ENCODE results near the gene OR2L13.

Gene OR2L13

GRCh38 chr1:248094884-248095283, at the start of gene OR2L13:
Gene OR2L13, plus strand, starts transcription at chr1:248095184. Its CDS starts 4,192 bp downstream, at chr1:248099376.
- DNase-seq (ENCODE audit: low spot score): no peak
- no peak for TF ChIP-seq CTCF (IDR thresholded peaks at IDR 0.05; ENCODE audit: extremely low read depth, missing control alignments)

- TF ChIP-seq CTCF (IDR thresholded peaks at IDR 0.05; ENCODE audit: extremely low read depth, missing control alignments): no peak
- no peak for DNase-seq (ENCODE audit: low spot score)
Observed at GRCh38 chr1:248045209-248045608, 49.8 kb upstream of the OR2L13 start.

- TF ChIP-seq CTCF (IDR thresholded peaks at IDR 0.05; ENCODE audit: extremely low read depth, missing control alignments): no peak
Observed at GRCh38 chr1:248046536-248046935, 48.4 kb upstream of the OR2L13 start, which contains the start of gene OR2L3. Gene OR2L3, plus strand, starts transcription at chr1:248046836. Its CDS starts 13,846 bp downstream, at chr1:248060682.

GRCh38 chr1:248047008-248047407, 48.0 kb upstream of the OR2L13 start:
- no peak for TF ChIP-seq CTCF (IDR thresholded peaks at IDR 0.05; ENCODE audit: extremely low read depth, missing control alignments)
- DNase-seq (ENCODE audit: low spot score): no peak

More at GRCh38 chr1:248046536-248046935, 48.4 kb upstream of the OR2L13 start, which contains the start of gene OR2L3:
- DNase-seq (ENCODE audit: low spot score): no peak

GRCh38 chr1:248054671-248055070, 40.3 kb upstream of the OR2L13 start:
- no peak for TF ChIP-seq CTCF (IDR thresholded peaks at IDR 0.05; ENCODE audit: extremely low read depth, missing control alignments)
- no peak for DNase-seq (ENCODE audit: low spot score)

- no peak for TF ChIP-seq CTCF (IDR thresholded peaks at IDR 0.05; ENCODE audit: extremely low read depth, missing control alignments)
- DNase-seq (ENCODE audit: low spot score): no peak
Observed at GRCh38 chr1:248055261-248055660, 39.7 kb upstream of the OR2L13 start.

- no peak for TF ChIP-seq CTCF (IDR thresholded peaks at IDR 0.05; ENCODE audit: extremely low read depth, missing control alignments)
- DNase-seq (ENCODE audit: low spot score): no peak
Observed at GRCh38 chr1:248065071-248065470, 29.9 kb upstream of the OR2L13 start.

All from GM20000 (cell line).